NCI-H748 treated with DMSO at 0.1 percent for 48 hours (cell line): ENCODE measurements around the gene C19orf47.

Source experiments
- DNase-seq: peaks from one replicate; lab custom pipeline; 2025; lab: John Stamatoyannopoulos, UW

The C19orf47 gene

DNA sequence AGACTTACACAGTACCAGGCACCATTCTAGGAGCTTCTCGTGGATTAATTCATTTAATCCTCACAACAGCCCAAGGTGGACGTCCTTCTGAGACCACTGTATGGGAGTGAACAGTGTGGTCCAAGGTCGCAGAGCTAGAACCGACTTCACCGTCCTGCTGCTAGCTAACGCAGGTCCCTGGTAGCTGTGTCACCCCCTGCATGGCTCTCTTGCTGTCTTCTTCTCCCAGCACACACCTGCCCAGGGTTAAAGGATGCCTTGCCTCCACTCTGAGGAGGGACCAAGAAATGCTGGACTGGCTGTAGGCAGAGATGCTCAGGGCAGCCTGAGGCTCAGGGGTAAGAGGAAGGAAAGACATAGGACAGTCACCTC lies 66.0 kb downstream of the C19orf47 start:
- no peak for DNase-seq

DNA sequence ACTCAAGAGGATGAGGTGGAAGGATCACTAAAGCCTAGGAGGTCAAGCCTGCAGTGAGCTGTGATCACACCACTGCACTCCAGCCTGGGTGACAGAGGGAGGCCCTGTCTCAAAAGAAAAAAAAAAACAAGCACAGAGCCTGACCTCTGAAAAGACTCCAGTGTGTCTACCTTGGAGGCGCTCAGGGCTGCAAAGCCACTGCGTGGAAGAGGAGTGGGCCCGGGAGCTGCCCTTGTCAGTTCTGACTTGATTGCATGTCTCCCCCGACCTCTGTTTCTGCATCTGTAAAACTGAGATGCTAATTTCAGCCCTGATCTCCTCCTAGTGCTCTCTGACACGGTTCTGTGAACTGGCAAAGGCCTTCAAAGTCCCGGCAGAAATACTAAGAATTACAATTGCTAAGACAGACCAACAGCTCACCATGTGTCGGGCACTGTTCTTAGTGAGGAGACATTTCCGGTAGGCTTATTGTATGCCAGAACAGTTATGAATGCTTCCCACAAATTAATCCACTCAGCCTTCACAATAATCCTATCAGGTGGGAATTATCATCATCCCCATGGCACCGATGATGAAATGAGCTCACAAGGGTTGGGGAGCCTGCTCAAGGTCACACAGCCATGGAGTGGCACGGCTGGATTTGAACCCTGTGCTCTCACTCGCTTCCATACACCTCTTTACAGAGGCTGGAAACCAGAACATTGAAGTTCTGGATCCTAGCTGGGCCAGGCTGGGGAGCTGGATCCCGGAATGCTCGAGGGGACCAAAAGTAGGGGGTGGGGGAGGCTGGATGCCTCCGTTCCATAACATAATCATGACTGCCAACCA lies 66.6 kb downstream of the C19orf47 start:
- DNase-seq, result no peak

DNA sequence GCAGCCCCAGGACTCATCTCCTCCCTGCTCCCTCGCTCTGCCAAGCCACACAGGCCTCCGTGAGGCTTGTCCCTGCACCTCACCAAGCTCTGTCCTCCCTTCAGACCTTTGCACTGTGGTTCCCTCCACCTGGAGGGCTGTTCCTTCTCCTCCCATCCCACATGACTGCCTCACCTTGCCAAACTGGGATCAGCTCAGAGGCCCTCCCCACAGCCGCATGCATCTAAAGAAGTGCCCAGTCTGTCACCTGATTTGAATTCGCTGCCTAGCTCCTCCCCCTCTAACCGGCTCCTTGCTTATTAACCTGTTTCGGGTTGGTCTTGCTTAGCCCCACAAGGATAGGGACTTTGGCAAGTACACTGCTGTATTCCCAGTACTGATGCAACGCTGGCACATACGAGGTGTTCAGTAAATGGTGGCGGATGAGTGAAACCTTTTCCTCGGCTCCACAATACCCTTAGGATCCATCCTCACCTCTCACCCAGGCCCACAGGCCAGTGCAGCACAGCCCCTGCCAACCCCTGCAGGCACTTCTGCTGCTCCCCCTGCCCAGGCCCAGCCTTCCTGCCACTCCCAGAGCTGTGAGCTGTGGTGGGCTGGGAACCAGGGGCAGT lies 67.5 kb downstream of the C19orf47 start:
- DNase-seq, result no peak

DNA sequence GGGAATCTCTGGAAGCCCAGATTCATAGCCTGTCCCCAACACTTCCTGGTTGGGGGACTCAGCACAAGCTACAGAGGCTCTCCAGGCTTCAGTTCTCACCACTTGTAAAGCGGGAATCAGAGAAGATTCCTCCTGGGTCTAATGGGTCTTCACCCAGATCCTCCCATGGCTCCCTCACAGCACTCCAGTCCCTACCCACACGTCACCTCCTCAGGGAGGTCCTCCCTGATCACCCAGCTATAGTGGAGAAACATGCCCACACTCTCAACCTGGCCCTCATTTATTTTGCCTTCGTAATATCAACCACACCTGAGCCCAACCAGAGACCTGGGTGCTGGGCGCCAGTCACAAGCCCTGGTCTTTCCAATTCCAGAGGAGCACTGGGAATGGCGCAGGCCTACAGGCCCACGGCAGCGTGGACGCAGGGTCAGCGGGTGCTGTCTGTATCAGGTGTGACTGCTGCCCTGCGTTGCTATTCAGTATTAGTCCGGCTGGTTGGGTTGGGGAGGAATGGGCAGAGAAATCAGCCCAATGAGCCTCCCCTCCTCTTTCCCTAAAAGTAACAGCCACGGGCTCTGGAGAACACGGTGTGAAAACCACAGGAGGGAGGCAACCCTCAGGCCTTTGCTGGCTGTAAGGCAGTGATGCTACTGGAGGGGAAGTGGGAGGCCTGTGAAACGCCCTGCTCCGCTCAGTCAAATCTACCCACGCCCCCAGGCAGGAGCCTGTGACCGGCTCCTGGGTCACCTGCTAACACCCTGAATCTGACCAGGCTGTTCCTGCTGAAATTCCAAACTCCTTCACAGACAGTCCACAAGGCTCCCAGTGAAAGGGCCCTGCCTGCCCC lies 68.2 kb downstream of the C19orf47 start:
- no peak for DNase-seq

DNA sequence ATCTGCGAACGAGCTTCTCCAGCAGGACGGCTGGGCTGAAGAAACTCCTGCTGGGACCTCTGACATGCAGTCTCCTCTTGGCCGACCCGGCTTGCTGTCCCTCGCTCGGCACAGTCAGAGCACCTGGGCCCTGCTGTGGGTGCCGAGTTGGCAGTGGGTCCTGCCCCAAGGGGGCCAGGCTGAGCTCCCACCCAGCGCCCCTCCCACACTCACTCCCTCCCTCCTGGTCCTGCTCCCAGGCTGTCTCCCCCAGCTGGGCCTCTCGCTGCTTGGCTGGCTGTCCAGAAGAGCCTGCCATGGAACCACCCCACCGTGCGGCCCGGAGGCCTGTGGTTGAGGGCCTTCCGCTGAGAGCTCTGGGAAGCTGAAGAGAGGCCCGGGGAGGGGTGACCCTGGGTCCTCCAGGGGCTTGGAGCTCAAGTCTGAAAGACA lies 69.1 kb downstream of the C19orf47 start:
- DNase-seq, result no peak

DNA sequence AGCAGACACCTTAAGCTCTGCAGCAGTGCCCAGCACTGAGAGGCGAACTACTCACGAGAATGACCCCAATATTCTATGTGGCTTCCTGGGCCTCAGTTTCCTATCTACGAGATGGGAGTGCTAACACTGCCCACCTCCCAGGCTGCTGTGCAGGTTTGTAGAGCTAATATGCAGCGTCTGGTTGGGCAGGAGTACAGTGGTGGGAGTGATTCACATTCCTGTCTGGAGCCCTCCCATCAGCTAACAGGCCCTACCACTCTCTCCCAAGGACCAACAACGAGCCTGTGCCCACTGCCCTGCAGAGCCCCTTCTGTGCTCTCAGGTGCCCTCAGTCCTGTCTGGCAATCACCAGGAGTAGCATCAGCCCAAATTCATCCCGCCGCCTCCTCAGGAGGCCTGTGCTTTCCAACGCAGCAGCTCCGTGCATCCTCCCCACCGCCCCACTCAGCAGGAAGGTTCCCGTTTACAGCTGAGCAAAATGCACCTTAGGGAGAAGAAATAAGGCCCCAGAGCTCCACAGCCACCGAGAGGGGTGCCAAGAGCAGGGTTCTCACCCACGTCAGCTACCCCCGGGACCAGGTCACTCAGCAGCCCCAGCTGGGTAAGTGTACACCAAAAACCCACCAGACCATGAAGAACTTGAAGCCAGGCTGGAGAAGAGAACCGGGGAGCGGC lies 69.7 kb downstream of the C19orf47 start:
- no peak for DNase-seq

DNA sequence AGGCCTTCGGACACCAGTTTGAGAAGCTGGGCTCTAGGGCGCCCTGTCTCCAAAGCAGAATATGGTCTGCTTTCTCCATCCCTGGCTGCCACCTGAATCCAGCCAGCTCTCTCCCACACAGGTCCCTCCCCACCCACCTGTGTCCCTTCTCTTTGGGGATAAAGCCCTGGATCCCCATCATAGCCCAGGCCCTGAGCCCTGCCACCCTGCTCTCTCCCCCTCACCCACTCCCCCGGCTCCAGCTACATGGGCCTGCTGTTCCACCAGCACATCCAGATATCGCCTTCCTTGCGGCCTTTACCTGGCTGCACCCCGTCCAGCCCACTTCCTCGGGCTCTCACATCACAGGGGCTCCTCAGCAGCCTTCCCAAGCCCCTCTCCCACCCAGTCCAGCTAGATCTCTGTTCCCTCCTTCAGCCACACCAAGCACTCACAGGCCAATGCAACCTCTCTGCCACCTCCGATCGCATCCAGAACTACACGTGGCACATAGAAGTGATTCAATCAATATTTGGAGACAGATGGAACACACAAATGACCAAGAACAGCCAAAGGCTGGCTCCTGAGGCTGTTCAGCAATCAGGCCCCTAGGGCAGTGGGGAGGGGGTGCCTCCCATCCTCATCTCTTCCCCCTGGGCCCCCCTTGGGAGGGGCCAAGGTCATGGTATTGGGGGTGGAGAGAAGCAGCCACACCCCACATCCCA lies 70.7 kb downstream of the C19orf47 start:
- no peak for DNase-seq

DNA sequence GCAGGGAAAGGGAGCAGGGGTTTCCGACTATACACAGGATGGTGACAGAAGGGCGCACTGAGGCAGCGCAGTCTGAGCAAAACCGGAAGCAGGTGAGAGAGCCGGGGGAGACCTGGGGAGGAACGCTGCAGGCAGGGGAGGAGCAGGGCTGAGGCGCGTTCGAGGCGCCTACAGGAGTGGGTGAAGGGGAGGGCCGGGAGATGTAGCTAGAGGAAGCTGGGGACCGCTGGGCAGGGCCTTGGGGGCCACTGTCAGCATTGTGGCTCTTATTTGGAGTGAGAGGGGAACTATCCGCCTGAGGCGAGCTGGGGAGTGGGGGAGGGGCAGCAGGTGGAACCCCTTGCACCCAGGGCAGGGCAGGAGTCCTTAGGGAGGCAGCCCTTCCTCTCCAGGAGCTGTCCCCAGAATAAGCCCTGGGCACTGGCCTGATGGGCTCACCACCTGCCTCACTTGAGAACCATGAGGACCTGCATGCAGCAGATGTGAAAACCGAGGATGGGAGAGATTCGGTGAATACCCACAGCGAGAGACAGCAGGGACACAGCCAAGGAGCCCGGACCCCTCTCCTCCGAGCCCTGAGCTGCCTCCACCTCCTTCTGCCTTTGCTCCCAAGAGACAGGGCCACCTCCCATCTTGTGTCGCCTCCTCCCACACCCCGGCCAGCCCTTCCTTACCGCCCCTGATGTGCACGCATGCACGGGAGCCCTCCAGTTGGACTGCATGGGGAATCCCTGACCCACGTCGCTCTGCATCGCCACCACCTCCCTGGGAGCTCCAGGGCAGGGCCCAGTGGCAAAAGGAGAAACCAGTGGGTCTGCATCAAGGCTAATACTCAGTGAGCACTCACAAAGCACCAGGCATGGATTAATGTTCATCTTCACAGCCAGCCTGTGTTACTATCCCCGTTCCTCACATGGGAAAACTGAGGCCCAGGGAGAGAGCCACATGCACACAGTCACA lies 73.3 kb downstream of the C19orf47 start:
- DNase-seq, result no peak

DNA sequence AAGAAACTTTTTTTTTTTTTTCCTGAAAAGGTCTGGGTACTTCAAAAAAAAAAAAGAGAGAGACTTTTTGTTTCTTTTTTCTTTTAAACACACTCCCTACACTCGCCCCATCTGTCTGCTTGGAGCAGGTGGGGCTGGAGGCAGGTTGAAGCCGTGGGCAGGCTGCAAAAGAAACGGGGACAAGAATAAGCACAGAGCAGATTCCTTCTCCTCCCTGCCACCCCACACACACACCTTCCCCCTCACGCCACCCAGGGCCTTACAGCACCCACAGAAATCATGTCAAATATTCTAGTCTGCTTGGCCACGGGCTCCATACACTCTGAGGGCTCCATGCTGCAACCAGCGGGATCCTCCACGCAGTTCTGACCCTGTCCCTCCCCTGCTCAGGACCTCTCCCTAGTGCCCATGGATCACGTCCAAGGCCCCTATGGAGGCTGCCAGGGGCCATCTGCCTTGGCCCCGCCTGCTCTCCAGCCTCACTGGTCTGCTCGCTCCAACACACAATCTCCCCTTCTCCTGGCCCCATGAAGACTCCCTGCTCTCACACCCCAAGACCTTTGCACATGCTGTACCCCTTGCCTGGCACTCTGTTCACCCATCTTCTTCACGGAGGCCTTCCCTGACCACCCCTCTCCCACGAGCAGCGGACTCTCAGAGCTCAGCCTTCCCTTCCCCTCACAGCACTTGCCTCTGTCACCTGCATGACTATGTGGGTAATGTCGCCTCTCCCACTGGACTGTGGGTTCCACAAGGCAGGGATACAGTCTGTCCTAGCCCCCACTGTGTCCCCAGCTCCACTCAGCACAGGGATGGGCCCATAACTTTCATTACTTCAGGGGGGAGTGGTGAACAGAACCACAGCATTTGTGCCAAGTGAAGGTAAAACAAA lies 74.5 kb downstream of the C19orf47 start:
- no peak for DNase-seq

DNA sequence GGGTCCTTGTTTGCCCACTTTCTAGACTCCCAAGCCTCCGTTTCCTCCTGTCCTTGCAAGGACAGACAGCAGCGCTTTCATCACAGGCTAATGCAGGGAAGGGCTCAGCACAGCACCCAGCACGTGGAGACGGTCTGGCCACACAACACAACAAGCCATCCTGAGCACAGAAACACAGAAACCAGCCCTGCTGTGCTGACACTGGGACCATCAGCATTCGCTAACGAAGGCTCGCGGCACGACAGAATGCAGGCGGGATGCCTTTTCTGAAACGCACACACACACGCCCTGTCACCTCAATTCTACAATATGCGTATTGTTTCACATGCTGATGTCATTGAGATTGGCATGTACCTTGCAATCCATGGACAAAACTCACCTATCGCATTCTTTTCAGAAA lies 75.9 kb downstream of the C19orf47 start:
- no peak for DNase-seq

DNA sequence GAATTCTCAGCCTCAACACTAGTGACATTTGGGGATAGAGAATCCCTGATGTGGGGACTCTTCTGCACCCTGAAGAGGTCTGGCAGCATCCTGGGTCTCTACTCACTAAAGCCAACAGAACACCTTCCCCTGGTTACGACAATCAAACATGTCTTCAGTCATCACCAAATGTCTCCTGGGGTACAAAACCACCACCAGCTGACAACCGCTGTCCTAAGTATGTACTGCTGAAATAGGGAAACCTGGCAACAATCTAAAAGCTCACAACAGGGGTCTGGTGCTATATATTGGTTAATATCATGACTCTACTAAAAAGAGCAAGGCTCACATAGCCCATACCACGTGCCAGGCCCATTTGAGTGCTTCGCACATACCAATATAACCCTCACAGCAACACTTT lies 76.5 kb downstream of the C19orf47 start:
- DNase-seq, result no peak

DNA sequence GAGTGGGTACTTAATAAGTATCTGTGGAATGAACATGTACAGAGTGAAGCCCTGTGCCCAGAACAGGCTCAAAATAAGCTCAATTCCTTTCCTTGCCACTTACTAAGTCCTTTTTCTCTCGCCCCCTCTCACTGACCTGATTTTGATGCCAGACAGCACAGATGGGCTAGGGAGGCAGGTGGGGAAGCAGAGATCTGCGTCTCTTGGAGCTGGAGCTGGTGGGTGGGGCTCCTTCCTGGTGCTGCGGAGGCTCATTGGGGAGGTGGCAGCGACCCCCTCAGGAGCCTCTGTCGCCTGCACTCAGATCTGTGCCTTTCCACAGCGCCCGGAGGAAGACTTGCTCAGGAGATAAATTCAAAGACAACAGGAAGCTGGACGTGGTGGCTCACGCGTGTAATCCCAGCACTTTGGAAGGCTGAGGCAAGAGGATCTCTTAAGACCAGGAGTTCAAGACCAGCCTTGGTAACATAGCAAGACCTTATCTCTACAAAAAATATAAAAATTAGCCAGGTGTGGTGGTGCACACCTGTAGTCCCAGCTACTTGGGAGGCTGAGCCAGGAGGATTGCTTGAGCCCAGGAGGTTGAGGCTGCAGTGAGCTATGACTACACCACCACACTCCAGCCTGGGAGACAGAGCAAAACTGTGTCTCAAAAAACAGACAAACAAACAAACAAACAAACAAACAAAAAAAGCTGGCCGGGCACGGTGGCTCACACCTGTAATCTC lies 77.7 kb downstream of the C19orf47 start:
- DNase-seq, result no peak
